K562 (cell line): ENCODE measurements around the gene XPC. TPM values are rescaled to one million over a fixed set of nuclear protein-coding genes. Genes with fewer than 3 reads are reported as not detected.

ENCODE experiments used
- ASH1L ChIP-seq: fragments of 450-650 bp; IDR thresholded peaks from 2 replicates; pipeline ENCODE4 v1.6.1; 2018; ENCODE audit warnings: borderline replicate concordance, mild to moderate bottlenecking, low read depth; ENCODE audit not compliant: partially characterized antibody
- BMI1 ChIP-seq: fragments of 150-350 bp; IDR thresholded peaks from 2 replicates; pipeline ENCODE4 v1.6.1; 2014; ENCODE audit warnings: low read length
- FIP1L1 ChIP-seq: fragments of 200-400 bp; formaldehyde crosslinking; IDR thresholded peaks from 2 replicates; pipeline ENCODE4 v1.6.1; 2018; ENCODE audit warnings: mild to moderate bottlenecking, low read depth, low read length; ENCODE audit not compliant: poor library complexity, severe bottlenecking
- KLF10 ChIP-seq: fragments of 250-450 bp; sonication (Bioruptor Pico); IDR thresholded peaks from 2 replicates; pipeline ENCODE4 v1.6.1; 2021; ENCODE audit warnings: matching md5 sums
- MGA ChIP-seq: fragments of 450-650 bp; IDR thresholded peaks from 2 replicates; pipeline ENCODE4 v1.6.1; 2016; ENCODE audit warnings: mild to moderate bottlenecking, moderate library complexity
- NEUROD1 ChIP-seq: fragments of 150-350 bp; IDR thresholded peaks from 2 replicates; pipeline ENCODE4 v1.6.1; 2014; ENCODE audit warnings: borderline replicate concordance, low read length, low read depth; ENCODE audit not compliant: partially characterized antibody
- NFIC ChIP-seq: fragments of 450-650 bp; IDR thresholded peaks from 2 replicates; pipeline ENCODE4 v1.6.1; 2017; ENCODE audit warnings: mild to moderate bottlenecking, inconsistent platforms
- POLR2H ChIP-seq: IDR thresholded peaks from 2 replicates; pipeline ENCODE4 v1.6.1; 2016; ENCODE audit warnings: missing genetic modification characterization, low read depth, mild to moderate bottlenecking, control low read depth, missing compliant biosample characterization, moderate library complexity
- PRPF4 ChIP-seq: fragments of 200-400 bp; formaldehyde crosslinking; IDR thresholded peaks from one replicate; pipeline ENCODE4 v1.6.1; 2017; ENCODE audit warnings: low read length, low read depth, mild to moderate bottlenecking; ENCODE audit not compliant: insufficient read depth, poor library complexity, severe bottlenecking
- SREBF1 ChIP-seq: fragments of 150-350 bp; IDR thresholded peaks from 2 replicates; pipeline ENCODE4 v1.6.1; 2014; ENCODE audit warnings: antibody characterized with exemption, low read depth, low read length, borderline replicate concordance
- ZNF395 ChIP-seq: fragments of 200-800 bp; sonication (Bioruptor generic); IDR thresholded peaks from 2 replicates; pipeline ENCODE4 v1.6.1; 2017; ENCODE audit warnings: missing genetic modification characterization, missing compliant biosample characterization
- ZNF717 ChIP-seq: fragments of 250-450 bp; sonication (Bioruptor Pico); IDR thresholded peaks from 2 replicates; pipeline ENCODE4 v1.5.0; 2021
- ZNF76 ChIP-seq: fragments of 250-450 bp; sonication (Bioruptor Pico); IDR thresholded peaks from 2 replicates; pipeline ENCODE4 v1.4.0; 2020; ENCODE audit warnings: mild to moderate bottlenecking, moderate library complexity, borderline replicate concordance
- polyA plus RNA-seq, 8 experiments: library from polyadenylated mRNA; depleted of rRNA in 4 of 8; stranded (reverse) in 5 of 8; unstranded in 3 of 8; fragments of >200 nt; fragmentation: Nextera tagmentation in 2 of 8; fragmentation: Illumina TruSeq in 1 of 8; extraction: Ambion mirVana in 2 of 8; extraction: Trizol in 1 of 8; gene quantifications; 2 replicates each; pipeline versions ENCODE4 v1.2.1 to v1.2.3, GENCODE V29; 2011 to 2014; ENCODE audit warnings: inconsistent platforms in 1 of 8, missing spikeins in 1 of 8
- total RNA-seq, 7 experiments: library from RNA; depleted of rRNA in 6 of 7; stranded (reverse); fragments of >200 nt in 6 of 7; fragmentation: Illumina TruSeq in 2 of 7; extraction: Trizol in 2 of 7; gene quantifications; 2 replicates each; pipeline versions ENCODE4 v1.2.1 to v1.2.3, GENCODE V29; 2011 to 2021; ENCODE audit warnings: low replicate concordance in 1 of 7

XPC gene
- total and polyA plus RNA-seq, 9 of the 15 experiments (the other 6 are each of a cell fraction or from before 2014, with no cell fraction given) = 3.8 to 54.7 (median 41.3) TPM

DNA sequence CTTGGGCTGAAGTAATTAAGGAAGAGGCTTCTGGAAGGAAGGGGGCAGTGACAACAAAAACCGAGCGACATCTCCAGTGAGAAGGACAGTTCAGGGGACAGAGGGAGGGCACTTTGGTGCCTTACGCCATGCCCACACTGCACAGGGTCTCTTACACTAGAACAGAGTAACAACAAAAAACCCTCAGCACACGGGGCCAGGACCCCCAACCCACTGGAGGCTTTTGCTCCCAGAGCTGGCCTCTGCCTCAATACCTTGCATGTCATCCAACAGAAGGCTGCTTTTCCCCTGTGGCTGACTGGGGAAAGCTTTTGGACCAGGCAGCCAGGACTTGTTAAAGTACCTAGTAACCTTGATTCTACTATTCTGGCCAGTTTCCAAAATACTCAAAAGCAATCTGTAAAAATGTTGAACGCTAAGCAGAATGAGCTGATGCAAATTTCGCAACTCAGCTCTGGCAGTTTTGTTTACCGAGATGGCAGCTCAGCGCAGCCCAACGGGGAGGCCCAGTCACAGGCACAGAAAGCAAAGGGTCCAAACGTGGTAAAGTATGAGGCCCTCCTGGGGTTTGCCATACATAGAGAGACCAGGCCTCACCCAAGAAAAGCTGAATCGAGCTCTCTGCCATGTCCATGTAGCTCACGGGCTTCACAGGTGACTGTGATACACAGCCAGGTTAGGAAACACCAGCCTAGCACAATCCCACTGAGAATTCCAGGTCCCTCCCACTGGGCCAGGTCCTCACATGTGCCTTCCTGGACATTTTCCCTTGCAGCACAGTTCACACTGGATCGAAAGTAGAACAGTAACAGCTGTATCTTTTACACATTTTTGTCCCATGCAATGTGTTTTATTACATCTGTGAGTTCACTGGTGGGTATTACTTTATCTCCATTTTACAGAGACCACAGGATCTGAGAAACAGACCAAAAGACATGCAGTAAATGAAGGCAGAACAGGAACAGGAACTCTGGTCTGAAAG lies 59.7 kb downstream of the XPC start (continued):
- TF ChIP-seq MGA (no peak), ASH1L (no peak), ZNF395 (CRISPR knock-in tag) (no peak), POLR2H (tag) (no peak), BMI1 (no peak), ZNF717 (CRISPR knock-in tag) (no peak), KLF10 (CRISPR knock-in tag) (no peak), NFIC (peak; percentile 19; the same call in 1 of the 2 replicates), SREBF1 (no peak), FIP1L1 (no peak), ZNF76 (CRISPR knock-in tag) (no peak), NEUROD1 (no peak), PRPF4 (no peak)
